Stimulated activated CD4-positive, alpha-beta T cell treated with anti-CD3 and anti-CD28 coated beads, Interleukin-4, amount 100 ng/mL, for 48 hours (primary cell): Measurements from ENCODE around the gene ANKRD40CL.
"Not testable (repeated sequence)": the region's sequence is repeated elsewhere in the genome, so short reads cannot be mapped to it uniquely, and the experiment has no call there.

Experiments
- DNase-seq, 2 donors: peaks; one replicate each; pipeline ENCODE4 v3.0.0-alpha.2; 2020; ENCODE audit warnings: low read depth in 2 of 2

Gene ANKRD40CL

GRCh38 chr17:50762177-50762576, 5.1 kb downstream of the ANKRD40CL start:
- DNase-seq = no peak

GRCh38 chr17:50758989-50759544, 8.3 kb downstream of the ANKRD40CL start:
- no peak for DNase-seq

DNA sequence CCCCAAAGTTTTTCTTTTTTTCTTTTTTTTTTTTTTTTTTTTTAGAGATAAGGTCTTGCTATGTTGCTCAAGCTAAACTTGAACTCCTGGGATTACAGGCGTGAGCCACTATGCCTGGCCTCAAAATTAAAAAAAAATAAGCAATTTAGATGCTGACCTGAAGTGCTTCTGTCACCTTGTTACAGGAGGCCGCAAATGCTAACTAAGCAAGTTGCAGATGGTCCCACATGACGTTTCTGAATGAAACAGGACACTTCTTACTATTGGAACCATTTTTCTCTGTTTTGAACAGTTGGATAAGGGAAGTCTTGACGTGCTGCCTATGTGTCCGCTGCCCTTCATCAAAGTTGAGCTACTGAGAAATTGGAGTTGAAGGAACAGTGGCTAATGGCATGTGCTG, 8.8 kb downstream of the ANKRD40CL start:
- DNase-seq = no peak

GRCh38 chr17:50754521-50754920, 12.8 kb downstream of the ANKRD40CL start:
- no peak for DNase-seq

DNA sequence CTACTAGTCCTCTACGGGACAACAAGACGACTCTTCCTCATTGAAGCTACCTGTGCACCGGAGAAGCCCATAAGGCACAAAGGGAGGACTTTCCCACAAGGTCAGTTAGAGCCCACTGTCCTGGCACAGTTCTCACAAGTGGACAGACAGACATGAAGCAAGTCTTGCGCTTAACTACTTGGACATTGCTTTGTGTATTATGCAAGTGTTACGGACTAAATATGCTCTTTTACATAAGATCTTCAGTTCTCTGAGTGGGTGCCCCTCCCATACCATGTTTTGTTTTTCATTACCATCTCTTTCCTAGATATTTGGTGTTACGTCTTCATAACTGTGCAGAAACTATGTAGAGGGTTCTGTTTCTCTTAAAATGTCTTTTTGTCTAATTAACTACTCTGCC, 18.1 kb downstream of the ANKRD40CL start:
- no peak for DNase-seq

DNA sequence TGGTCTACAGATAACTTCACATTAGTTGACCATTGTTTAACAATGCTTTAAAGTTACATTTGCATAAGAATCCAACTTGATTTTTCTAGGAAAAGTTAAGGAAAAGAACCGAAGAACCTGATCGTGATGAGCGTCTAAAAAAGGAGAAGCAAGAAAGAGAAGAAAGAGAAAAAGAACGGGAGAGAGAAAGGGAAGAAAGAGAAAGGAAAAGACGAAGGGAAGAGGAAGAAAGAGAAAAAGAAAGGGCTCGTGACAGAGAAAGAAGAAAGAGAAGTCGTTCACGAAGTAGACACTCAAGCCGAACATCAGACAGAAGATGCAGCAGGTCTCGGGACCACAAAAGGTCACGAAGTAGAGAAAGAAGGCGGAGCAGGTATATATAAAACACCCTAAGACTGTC, 21.7 kb downstream of the ANKRD40CL start:
- DNase-seq = no peak

DNA sequence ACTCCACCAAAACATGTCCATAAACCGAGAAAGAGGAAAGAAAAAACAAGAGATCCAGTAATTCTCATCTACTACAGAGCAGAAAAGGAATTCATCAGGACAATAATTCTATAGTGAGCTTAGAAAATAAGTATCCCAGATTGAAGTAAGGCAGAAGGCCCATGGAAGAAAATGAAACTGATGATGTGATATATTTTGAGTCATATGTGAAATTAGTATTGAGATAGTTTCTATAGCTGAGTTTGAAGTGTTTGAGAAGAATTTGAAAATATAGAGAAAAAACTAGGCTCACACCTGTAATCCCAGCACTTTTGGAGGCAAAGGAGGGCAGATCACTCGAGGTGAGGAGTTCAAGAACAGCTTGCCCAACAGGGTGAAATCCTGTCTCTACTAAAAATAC, 28.2 kb downstream of the ANKRD40CL start:
- DNase-seq = no peak

DNA sequence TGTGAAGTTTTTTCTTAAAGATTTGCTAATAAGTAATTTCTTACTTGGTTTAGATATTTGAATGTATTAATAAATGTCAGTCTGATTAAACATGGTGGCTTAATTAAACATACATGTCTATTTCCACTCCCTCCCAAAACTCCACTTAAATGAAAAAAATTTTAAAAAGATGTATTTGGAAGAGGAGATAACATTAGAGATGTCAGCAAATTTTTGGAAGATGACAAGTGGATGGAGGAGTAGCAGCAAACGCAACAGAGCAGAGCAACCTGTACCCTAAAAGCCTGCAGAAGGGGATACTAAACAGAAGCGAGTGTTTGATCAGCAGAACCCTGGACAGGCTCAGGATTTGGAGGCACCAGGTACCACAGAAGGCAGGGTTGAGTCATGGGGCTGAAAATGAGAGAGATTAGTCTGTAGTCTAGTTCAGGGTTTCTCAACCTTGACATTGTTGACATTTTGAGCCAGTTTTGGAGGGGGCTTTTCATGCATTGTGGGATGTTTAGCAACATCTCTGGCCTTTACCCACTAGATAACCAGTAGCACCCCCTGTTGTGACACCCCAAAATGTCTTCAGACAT, 30.1 kb downstream of the ANKRD40CL start:
- peak in 1 of 2 donors; percentile 10 for DNase-seq

GRCh38 chr17:50735287-50735686, 32.0 kb downstream of the ANKRD40CL start:
- DNase-seq = no peak

GRCh38 chr17:50731575-50732460, 35.5 kb downstream of the ANKRD40CL start:
- no peak for DNase-seq

DNA sequence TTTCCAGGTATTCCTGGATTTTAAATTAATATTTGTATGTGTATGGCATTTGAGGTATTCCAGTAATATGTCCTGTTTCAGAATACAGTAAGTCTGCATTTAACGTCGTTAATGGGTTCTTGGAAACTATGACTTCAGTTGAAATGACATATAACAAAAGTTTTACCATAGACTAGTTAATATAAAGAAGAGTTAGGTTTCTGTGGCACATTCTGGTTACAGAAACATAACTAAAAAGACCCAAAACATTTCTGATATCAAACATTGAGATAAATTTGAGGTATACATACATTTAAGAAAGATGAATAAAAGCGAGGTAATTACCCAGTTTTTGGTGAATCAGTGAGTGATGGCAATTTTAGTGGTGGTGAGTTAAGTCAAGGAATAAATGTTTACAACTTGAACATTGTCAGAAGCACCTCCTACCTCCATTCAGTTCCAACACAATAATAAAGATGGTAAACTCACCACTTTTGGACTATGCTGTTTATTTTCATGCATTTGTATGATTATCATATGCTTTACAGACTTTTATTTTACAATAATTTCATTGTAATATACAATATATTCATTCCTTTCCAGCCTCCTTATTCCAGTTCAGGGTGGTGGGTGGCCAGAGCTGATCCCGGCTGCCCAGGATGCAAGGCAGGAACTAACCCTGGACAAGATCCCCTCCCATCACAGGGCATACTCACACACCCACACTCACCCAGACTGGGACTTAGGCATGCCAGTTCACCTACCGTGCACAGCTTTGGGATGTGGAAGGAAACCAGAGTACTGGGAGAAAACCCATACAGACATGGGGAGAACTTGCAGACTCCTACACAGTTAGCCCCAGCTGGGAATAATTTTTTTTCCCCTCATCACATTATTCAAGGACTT, 38.2 kb downstream of the ANKRD40CL start:
- no peak for DNase-seq

GRCh38 chr17:50728112-50728429, 39.2 kb downstream of the ANKRD40CL start:
- no peak for DNase-seq

DNA sequence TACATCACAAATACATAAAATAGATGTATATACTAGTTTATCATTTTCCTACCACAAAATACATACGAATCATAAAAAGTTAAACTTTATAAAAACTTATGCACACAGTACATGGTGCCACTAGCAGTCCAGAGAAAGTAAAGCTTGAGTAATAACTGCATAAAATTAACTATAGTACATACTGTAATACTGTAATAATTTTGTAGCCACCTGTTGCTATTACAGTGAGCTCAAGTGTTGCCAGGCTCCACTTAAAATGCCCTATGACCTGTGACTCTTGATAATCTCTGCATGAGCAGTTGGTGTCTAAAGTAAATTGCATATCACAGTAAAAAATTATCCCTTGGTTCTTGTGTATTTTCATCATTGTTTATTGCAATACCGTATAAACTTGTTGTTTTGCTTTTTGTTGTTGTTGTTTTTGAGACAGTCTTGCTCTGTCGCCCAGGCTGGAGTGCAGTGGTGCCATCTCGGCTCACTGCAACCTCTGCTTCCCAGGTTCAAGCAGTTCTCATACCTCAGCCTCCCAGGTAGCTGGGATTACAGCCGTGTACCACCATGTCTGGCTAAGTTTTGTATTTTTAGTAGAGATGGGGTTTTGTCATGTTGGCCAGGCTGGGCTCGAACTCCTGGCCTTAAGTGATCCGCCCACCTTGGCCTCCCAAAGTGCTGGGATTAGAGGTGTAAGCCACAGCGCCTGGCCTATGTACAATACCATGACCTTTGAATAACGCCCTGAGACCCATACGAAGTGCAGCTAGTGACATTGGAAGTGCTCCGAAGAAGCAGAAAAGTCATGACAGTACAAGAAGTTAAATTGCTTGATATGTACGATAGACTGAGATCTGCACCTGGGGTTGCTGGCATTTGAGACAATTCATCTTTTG, 41.3 kb downstream of the ANKRD40CL start:
- DNase-seq = no peak

DNA sequence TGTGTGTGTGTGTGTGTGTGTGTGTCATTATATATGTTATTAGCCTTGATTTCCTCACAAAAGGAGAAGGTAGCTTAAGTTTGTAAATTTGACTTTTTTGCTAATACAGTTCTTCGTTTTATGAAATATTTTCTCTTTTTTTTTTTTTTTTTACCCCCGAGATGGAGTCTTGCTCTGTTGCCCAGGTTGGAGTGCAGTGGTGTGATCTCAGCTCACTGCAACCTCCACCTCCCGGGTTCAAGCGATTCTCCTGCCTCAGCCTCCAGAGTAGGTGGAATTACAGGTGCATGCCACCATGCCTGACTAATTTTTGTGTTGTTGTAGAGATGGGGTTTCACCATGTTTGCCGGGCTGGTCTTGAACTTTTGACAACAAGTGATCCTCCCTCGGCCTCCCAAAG, 42.7 kb downstream of the ANKRD40CL start:
- DNase-seq = not testable (repeated sequence)

- DNase-seq = no peak
Measured at GRCh38 chr17:50722746-50723145, 44.6 kb downstream of the ANKRD40CL start.

DNA sequence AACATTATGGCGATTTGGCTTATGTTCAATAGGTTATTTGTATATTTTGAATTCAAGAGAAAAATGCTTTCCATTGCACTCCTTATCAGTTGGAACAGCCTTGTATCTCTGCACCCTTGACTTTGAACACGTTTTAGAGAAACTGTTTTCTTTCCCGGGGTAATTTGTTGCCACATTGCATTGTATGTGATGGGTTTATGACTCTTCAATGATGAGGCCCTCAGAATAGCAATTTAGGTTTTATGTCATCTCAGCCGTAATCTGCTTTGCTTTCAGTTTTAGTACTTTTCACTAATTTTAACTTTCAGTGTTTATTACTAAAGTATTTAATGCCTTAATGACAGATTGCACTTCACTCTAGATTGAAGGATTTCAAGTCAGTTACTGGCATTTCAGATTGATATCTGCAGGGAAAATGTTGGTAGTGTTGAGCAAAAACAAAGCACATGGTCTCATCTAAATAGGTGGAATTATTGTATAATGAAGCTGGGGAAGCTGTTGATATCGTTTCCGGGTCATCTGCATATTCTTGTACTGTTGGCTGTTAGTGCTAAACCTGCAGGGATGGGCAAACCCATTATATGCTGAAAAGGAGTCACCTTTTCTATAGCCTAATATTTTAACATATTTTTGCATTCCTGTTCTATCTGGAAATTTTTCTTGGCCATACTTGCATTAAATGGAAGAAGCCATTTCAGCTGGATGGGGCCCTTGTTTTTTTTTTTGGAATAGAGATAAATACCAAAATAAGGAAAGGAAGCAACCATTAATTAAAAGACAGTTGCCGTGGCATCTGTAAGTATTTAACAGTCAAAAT, 45.9 kb downstream of the ANKRD40CL start:
- DNase-seq = no peak

DNA sequence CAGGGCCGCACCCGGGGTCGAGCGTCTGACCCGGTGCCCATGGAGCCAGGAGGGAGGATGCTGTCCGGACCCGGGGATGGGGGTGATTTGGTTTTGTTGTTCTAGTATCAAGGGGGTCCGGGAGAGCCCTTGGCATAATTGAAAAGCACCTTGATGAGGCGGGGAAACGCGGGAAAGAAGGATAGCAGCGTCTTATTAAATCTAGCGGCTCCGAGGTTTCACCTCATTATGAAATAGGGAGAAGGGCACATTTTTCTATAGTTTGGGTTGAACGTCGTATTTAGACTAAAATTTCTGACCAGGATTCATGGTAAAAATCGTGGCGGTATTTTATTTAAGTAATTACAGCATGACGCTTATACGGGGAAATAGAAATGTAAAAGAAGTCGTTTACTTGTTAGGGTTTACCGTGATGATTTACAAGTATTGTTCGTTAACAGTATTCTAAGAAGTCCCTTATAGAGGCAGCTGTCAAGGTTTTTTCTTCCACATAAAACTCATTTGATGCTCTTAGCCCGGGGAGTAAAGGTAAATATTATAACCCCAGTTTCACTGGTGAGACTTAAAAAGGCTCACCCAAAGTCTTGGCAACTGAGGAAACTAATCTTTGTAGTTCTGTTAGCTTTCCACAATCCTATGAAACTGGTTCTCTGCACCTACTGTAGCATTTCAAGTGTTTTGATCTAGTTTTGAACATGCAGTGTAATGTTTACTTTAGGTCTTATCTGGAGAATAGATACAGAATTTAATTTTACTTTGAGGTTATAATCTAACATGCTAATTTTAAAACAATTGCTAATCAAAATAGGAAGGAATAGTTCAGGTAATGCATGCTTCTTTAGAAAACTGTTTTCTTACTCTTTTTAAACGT, 47.2 kb downstream of the ANKRD40CL start:
- no peak for DNase-seq

GRCh38 chr17:50719144-50719923, 48.0 kb downstream of the ANKRD40CL start, which contains the start of gene LUC7L3:
Gene LUC7L3 (plus strand): TSS chr17:50719603. CDS start chr17:50719733, 130 bp downstream.
- peak; percentile 89 to 91 for DNase-seq
